ENCODE results near the gene TBC1D22A.

Gene TBC1D22A

DNA sequence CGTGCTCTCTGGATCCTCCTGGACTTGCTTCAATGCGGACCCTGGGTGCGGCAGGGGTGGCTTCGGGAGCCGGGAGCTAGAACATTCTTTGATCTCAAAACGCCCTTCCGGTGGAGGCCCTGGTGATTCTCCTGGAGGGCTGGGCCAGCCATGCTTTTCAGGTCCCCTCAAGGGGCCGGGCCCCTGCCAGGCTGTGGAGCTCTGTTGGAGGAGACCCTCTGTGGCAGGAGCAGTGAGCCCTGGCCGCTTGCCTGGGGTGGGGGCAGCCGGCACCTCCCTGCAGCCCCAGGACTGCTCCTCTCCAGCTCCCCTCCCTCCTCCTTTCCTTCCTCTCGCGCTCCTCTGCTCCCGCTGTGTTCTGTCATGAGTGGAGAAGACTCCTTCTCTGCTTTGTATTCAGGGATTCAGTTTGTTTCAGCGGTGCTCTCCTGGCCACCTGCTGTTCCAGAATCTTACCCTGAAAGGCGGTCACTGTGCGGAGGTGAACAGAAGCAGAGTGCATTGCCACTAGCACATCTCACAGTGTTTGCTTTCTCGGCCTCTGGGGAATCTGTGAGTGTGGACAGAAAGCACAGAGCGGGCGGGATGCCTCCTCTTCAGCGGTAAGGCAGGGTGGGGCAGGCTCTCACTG, 289.1 kb downstream of the TBC1D22A start:
- no peak for DNase-seq

DNA sequence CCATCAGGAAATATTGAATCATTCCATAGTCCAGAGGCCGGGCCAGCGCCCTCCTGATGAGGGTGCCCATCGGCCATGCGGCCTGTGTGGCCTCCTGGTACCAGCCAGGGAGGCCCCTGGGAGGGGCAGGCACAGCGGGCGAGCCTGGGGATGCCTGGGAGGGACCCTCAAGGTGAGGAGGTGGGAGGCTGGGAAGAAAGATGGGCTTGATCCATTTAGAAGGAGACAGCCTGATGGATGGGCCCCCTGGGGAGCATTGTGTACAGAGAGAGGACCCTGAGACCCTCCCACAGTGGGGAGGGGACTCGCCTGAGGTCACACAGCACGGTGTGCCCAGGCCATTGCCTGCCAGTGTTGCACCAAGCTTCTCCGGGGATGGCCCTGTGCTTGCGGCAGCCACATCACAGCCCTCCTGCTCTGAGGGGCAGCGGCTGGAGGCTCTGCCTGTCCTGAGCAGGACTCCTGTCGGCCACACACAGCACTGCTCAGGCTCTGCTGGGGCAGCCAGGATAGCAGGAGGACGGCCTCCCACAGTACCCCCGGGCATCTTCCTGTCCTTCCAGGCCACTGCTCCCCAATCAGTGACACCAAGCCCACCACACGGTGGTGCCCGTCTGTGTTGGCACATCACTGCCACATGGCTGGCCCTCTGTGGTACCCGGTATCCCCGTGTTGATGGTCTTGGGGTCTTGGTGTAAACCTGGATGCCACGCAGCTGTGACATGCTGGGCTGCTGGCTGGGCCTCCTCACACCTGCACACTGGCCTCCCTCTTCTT, 290.0 kb downstream of the TBC1D22A start:
- DNase-seq, result no peak

DNA sequence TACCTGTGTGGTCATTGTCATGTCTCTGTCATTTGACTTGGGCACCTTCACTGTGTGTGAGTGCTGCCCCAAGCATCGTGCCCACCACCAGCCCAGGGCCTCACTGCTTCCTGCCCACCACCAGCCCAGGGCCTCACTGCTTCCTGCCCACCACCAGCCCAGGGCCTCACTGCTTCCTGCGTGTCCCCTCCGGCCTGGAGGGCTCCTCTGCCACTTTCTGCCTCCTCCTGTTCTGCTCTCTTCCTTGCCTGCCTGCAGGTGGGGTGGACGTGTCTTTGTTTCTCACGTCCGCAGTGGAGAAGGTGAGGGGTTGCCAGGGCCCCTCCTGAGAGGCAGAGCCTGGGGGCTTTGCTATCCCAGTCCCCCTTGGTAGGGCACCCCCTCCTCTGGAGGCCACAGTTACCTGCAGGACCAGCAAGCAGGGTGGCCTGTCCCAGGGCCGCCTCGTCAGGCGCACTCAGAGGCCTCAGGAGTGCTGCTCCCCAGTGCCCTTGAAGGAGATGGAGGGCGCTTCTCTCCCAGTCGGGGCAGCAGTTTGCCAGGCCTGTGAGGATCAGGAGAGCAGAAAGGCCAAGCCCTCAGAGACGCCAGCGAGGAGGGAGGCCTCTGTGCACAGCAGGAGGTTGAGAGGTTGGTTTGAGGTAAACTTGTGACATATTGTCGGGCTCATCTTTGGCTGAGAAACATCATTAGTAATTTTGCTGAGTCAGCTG, 290.7 kb downstream of the TBC1D22A start:
- no peak for DNase-seq

- no peak for DNase-seq
Measured at GRCh38 chr22:47053726-47054141, 291.3 kb downstream of the TBC1D22A start.

- no peak for DNase-seq
Measured at GRCh38 chr22:47054231-47055072, 292.0 kb downstream of the TBC1D22A start.

DNA sequence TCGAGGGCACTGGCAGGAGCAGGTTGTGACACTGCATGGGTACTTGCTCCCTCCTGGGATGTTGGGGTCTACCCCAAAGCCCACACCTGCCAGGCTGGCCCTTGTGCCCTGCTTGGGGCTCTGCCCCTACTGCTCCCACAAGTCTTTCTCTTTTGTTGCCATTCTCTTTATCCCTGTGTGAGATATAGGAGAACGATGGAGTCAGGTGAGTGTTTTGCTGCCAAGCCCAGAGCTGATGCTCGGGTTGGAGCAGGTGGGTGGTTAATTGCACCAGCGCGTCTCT, 292.6 kb downstream of the TBC1D22A start:
- DNase-seq, result no peak

DNA sequence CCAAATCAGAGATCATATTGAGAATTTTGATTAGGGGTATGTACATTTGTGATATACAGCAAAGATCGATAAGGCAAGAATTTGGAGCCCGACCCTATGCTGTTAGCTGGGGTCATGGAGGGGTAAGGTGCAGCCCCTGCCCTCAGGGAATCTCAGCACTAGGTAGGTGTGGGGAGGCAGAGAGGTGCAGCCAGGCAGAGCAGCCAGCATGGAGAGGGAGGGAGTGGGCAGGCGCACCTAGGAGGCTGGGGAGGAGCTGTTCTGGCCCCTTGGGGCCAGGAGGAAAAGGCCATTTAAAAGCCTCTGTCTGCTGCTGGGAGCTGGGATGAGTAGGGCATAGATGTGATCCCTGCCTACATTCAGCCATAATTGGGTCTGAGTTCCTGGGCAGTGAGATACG, 293.0 kb downstream of the TBC1D22A start:
- DNase-seq, result no peak

DNA sequence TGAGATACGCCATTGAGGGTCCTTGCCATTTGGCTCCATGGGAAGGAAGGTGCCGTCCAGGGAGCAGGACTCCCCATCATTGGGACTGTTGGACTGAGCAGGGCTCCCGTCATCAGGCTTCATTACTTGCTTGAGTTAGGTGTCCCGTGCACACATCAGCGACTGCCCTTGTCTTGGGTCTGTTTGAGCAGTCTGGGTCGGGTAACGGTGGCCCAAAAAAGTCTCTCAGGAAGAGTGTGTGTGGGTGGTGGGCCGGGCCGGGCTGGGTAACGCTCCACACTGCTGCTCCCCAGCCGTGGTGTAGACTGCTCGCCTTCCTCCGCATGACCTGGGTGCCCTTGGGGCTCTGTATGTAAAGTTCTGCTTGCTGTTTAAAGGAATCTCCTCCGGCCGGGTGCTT, 293.5 kb downstream of the TBC1D22A start:
- DNase-seq, result no peak

DNA sequence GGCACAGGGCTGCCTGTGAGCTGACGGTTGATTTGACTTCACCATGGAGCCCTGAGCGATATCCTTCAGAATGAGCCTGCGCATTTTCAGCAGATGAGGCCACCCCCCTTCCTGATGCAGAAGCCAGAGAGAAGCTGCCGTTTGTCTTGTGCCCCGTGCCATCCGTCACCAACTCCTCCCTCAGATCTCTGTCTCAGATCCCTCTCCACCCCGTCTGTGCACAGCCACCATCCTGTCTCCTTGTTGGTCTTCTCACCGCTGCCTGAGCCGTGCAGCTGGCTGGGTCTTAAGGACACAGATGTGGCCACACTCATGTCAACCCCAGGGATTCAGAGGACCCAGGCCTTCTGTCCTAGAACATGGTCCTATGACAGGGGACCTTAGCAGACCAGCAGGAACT, 293.9 kb downstream of the TBC1D22A start:
- DNase-seq, result no peak

DNA sequence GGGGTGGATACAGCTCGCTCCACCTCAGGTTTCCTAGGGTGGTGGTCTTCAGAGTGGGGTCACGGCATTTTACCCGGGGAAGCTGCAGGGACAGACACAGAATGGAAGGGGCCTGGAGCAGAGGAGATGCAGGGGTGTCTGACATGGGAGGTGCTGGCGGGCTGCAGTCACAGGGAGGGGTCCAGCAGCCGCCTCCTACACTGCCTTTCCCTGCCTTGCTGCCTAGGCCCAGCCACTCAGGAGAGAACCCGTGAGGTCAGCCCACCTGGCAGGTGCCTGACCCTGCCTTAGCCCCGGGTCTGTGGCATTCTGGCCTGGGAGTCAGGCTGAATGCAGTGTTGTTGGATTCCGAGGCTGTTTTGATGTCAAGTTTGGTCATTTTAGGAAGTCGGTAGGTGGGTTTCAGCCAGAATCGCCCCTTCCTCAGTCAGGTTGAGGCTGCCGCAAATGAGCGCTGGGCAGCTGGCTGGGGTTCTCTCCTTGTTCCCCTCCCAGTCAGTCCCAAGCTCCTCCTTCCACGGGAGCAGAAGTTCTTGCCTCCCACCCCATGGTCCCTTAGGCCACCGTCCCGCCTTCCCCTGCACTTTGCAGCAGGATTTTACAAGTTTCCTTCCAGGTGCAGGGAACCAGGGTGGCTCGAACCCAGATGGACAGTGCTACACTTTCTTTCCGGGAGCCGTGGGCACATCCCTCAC, 294.5 kb downstream of the TBC1D22A start:
- DNase-seq, result no peak

DNA sequence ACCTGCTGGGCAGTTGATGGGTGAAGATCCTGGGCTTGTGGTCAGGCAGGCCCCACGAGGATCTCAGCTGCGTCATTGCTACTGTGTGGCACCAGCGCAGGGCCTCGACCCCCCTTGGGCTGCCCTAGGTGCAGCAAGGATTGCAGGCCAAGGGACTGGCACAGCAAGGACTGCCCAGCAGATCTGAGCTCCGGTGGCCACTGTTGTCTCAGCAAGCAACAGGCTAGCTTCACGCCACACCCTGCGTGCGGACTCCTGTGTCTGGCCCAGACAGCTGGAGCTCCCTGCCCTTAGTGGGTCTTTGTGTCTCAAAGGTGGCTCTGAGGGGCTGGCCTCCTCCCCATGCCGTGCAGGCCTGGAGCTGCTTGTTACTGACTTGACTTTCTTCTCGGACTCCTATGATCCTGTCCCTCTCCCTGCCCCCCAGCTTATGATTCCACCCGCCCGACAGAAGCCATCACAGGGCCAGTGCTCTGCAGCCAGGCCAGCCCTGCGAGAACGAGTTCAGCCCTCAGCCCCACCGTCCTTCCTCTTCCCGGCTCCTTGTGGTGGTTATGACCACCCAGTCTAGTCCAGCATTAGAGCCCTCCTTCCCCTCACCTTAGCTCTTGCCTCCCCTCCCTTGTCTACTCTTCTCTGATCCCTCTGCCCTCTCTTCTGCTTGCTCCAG, 295.6 kb downstream of the TBC1D22A start:
- DNase-seq, result no peak

- no peak for DNase-seq
Measured at GRCh38 chr22:47059076-47059475, 296.6 kb downstream of the TBC1D22A start.

DNA sequence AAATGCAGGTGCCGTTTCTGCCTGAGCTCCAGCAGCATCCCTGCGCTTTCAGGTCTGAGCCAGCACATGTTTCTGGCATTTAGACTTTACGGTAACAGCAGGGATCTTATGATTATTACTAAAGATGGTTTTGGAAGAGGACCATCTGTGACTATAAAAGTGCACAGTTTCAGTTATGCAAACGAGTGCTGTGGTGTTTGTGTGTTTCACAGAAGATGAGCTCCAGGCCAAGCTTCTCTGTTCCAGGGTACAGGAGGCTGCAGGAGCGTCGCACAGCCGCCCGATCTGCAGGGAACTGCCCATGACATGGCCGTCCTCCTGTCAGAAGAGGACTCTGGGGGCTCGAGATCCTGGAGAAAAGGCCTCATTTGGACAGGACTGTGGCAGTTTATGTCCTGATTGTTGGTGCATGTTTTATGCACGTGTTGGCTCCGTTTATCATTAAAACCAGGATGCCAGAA, 297.3 kb downstream of the TBC1D22A start:
- no peak for DNase-seq

- DNase-seq, result no peak
Measured at GRCh38 chr22:47060718-47061117, 298.3 kb downstream of the TBC1D22A start.

DNA sequence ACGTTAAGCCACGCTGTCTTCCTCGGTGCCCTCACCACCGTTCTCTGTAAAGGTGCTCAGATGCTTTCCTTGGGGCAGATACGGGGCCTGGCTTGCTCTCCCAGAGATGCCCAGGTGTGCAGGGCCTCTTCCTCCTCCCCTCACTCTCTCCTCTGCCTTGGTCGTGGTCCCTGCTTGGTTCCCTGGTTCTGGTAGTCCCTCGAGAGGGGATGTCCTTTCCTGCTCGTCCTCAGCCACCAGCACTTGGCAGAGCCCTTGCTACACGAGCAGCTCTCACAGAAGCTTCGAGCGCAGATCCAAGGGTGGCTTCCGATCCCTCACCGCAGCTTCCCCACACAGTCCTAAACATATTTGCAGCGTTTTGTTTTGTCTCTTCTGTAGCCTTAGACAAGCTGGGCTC, 298.8 kb downstream of the TBC1D22A start:
- no peak for DNase-seq

DNA sequence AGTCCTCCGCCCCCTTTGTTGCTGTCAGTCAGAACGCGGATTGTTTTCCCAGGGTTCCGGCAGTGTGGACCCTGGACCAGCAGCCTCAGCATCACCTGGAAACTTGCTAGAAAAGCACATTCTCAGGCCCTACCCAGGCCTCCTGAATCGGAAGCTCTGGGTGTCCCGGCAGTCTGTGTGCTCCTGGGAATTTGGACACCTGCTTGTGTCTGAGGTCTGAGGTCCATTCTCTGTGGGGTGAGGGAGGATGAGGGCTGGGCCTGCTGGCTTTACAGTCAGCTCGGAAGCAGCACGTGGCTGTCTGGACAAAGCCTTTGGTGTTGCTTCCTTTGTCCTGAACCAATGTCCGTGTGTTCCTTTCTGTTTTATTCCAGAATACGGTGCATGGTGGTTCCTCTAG, 299.7 kb downstream of the TBC1D22A start:
- DNase-seq, result no peak

GRCh38 chr22:47063071-47063509, 300.6 kb downstream of the TBC1D22A start:
- DNase-seq, result no peak

- no peak for DNase-seq
Measured at GRCh38 chr22:47063606-47064005, 301.2 kb downstream of the TBC1D22A start.

DNA sequence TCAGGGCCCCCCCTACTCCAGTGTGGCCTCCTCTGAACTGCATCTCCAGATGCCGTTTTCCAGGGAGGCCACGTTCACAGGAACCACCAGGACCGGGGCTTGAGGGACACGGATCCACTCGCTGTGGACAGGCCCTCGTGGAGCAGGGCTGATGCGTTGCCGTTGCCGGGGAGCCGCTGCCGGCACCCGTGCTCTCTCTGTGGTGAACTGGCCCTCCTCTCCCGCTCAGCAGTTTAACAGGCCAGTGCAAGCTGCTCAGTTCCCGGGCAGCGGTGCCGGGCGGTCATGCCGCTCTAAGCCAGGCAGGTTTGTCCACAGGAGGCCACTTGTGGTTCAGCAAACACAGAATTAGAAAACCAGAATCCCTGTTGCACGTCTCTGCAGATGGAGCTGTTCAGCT, 301.6 kb downstream of the TBC1D22A start:
- no peak for DNase-seq

DNA sequence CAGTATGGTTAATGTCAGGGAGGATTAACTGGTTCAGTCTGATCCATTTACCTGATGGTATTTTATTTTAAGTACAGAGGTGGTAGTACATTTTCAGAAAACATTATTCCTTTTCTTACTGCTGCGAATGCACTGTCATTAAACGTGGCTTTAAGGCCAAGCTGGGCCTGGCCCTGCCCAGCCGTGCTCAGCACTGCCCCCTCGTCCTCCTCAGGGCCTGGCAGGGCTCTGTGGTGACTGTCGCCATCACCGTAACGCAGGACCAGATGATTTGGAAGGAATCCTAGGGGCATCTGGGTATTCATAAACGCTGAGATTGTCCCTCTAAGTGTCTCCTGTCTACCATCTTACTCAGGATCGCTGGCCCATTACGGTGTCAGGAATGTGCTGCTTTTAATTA, 302.0 kb downstream of the TBC1D22A start:
- DNase-seq, result no peak

DNA sequence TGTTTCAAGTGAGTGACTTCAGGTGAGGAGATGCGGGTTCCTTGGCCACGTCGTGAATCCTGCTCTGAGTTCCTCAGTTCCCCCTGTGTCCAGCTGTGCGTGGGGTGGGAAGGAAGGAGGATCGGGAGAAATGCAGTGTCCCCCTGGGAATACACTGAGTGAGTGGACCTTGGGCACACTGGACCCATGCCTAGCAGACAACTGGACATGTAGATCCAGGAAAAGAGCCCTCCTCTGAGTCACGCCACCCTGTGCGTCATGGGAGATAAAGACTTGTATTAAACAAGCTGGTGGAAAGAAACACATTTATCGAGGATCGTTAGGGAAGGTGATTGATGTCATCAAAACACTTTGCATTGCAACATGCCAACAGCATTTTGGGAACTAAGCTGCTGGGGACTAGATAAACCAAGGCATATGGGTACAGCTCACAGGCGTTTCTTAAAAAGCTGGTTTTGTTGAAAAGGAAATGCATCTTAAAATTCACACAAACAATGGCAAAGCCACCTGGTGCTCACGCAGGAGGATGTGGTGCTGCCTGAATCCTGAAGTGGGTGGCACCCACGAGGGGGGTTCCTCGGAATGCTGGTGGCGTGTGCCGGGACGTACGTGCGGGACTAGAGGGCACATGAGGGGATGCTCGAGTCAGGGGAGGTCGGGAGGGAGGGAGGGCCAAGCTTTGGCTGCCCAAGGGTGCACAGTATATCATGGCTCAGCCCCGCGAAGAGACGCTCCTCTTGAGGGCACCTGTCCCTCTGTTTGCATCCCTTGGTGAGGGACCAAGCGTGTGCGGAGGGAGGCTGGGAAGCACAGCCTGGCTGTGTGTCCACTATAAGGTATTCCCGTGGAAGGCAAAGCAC, 303.5 kb downstream of the TBC1D22A start:
- DNase-seq, result no peak

All from activated CD4-positive, alpha-beta T cell treated with anti-CD3 and anti-CD28 coated beads, Interleukin-10, Interleukin-2, amounts not matched to agents 100 ng/mL and 50 ng/mL, durations not matched to agents 16 hours and 8 hours (primary cell).